HG03108 (cell line): ENCODE results near the gene CHRM3.
"Not testable (repeated sequence)": the region's sequence is repeated elsewhere in the genome, so short reads cannot be mapped to it uniquely, and the experiment has no call there.

Experiments
- ATAC-seq: cut with Tn5 transposase; IDR thresholded peaks from one replicate; pipeline ENCODE4 v1.9.1; 2021; ENCODE audit warnings: moderate library complexity; ENCODE audit not compliant: unreplicated experiment

CHRM3 gene

DNA sequence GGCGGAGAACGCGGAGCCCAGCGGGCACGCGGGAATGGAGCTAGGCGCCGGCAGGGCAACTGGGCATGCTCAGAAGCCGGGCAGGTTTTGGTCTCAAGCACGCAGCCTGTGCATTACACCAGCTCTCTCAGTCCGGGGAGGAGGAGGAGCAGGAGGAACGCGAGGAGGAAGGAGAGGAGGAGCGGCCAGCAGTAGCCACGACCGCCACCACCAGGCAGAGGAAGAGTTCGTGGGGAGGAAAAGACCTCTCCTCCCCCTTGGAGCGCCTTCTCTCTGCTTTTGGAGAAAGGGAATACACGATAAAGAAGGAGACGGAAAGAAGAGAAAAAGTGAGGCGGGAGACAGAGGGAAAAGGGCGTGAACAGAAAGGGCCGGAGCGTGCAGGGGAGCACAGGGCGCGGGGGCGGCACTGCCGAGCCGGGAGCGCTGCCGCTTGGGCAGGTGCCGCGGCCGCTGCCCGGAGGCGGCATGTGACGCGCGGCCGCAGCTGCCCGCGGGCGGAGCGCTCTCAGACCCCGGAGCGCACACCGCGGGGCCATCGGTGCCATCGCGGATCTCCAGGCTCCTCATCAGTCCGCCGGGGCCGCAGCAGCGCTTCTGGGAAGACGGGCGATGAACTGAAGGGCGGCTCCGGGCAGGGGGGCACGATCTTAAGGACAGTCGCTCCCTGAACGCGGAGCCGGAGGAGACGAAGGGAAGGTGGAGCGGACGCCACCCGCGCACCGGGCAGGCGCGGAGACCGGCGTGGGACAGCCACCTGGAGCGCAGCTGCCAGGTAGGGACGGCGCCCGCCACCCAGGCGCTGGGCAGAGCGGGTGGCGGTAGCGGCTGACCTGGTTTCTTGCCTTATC lies at the start of gene CHRM3:
CHRM3 (plus strand) TSS at position 116 of the 851 bp plus-strand sequence. CDS start 520,884 bp downstream, outside the sequence.
- no peak for ATAC-seq

DNA sequence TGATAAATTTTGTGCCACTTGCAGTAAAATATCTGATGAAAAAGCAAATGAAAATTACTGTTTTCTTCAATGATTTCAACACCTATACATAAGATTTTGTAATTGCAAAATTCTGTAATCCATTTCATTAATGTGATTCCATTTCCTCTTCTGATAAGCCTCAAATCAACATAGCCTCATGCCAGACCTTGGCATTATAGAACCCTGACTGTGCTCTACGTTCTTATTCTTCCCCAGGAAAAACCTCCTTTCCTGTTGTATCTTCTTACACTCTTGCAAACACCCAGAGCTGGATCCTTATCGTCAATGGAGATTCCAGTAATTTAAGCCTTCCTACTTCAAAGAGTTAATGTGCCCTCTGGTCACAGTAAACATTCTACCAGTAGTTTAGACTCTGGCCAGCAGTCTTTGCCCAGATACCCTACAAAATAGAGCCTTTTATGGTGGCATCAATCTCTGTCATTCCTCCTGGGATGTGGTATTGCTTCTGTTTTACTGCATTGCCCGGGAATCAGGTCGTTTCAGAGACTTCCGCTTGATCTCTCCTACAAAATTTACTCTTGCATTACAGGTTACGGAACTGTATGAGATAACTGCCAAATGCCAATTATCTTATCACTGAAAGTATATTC lies 48.5 kb upstream of the CHRM3 start:
- no peak for ATAC-seq

DNA sequence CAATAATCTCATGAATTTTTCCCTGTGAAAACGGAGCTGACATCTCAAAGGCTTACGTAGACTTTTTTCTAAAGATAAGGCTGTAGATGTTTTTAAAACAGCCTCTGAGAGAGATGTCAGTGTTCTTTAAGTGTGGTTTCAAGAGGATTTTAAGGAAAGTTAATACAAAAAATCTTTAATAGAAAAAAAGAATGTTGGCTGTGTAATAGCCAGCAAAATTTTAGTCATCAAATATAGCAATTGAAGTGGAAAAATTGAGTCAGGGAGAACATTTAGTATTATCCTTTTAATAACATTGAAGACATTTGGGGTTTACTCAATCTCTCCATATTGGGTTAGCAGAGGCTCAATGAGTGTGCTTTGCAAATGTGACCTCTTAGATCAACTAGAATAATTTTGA lies 38.6 kb upstream of the CHRM3 start:
- ATAC-seq = no peak

DNA sequence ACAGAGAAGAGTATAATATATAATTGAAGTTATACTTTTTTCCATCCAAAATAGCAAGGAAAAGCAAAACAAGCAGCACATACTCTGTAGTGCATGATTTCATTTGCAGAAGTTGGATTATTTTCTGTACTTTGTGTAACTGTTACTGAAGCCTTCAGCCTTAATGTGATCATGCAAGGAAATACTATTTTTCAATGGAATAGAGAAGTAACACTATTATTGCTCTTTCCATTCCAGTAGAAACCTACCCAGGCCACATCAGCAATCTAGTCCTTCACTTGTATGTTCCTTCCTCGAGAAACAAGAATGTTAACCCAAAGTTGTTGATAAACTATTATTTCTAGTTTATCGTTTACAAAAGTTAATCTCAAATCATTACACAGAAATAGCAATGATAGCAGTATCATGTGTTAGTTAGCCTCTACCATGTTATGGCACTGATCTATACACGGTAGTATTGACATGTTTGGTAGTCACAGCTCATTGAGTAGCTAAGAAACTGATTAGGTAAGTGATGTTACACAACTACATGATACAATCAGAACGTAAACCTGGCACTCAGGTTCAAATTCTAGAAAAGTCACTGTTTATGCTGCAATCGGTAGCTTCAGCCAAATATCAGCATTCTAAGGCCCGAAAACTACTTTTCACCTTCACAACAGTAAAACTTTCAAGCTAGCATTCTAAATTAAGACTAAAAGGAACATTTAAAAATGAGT lies 37.6 kb upstream of the CHRM3 start:
- ATAC-seq = no peak

DNA sequence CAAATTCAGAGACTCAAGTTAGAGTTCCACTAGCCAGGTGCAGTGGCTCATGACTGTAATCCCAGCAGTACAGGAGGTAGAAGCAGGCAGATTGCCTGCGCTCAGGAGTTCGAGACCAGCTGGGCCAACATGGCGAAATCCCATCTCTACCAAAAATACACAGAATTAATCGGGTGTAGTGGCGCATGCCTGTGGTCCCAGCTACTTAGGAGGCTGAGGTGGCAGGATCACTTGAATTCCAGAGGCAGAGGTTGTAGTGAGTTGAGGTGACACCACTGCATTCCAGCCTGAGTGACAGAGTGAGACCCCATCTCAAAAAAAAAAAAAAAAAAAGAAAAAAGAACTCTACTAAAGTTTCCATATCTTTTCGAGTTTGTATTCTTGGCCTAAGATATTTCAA lies 36.7 kb upstream of the CHRM3 start:
- ATAC-seq = no peak

DNA sequence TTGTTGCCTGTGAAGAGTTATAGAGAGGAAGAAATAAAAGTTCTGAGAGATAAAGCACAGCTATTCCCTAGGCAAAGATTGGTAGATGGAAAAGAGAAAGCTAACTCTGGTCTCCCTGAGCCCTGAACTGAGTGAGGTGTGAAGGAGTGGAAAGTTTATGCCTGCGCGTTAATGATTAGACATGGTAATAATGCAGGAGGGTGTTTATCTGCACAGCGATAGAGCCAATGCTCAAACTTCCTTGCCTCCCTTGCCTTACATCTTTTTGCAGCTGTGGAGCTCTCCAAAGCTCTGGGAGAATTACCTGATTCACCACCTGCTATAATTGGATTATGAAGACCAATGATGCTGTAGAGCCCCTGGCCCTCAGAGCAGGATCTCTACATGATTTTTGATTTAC lies 32.8 kb upstream of the CHRM3 start:
- ATAC-seq = no peak

DNA sequence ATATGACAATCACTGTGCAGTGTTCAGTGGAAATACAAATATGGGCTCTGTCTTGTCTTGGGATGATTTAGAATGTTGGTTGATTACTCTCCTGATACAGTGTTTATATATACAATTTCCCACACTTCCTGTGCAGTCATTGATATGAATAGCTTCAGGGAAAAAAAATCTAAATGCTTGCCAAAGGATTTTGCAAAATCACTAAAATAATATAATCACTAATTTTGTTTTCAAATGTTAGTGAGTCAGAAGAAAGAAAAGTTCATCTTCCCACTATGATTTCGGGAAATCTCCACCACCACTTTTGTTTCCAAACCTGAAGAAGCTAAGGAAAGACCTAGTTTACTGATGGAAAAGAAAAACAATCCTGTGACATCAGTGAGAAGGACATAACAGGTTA lies 32.1 kb upstream of the CHRM3 start:
- no peak for ATAC-seq

DNA sequence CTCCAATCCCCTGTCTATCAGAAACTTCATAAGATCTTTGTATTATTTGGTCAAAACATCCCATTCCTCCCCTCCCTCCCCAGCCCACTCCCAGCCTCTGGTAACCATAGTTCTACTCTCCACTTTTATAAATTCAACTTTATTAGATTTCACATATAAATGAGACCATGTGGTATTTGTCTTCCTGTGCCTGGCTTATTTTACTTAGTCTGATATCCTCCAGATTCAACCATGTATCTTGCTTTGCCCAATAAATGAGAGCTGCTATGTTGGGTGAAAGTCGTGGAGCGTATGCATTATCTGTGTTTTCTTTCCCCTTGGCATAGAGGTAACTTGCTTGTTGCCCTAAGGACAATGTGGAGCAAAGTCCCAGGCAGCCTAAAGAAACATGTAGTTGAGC lies 28.5 kb upstream of the CHRM3 start:
- ATAC-seq = no peak

DNA sequence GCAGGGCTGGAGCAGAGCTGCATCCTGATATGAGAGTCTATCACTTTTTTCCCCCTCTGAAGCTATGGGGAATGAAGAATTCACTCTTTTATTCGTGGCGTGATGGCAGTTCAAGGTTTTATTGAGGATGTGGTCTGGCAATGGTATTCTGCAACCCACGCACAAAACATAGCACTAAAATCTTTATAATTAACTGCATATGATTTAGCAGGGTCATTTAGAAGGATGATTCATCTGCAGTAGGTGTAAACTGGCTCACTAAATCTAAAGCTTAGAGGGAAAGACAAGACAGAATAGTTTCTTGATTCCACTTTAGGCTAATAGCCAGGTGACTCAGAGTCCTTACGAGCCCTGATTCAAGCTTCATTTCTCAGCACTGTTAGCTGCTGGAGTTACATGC lies 25.0 kb upstream of the CHRM3 start:
- no peak for ATAC-seq

DNA sequence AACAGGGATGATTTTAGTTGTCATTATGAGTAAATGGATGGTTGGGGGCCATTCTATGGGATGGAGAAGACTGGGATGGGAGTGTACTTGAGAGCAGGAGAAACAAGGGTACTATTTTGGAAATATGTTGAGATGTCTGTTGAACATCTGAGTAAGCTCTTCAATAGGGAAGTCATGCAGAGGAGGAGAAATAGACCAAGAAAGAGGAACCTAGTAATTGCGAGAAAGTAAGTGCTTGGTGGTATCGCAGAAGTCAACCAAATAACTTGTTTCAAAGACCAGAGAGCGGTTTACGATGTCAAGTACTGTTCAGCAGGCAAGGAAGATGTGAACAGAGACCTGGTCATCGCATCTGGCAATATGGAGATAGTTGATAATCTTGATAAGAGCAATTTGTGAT lies 22.4 kb upstream of the CHRM3 start:
- no peak for ATAC-seq

DNA sequence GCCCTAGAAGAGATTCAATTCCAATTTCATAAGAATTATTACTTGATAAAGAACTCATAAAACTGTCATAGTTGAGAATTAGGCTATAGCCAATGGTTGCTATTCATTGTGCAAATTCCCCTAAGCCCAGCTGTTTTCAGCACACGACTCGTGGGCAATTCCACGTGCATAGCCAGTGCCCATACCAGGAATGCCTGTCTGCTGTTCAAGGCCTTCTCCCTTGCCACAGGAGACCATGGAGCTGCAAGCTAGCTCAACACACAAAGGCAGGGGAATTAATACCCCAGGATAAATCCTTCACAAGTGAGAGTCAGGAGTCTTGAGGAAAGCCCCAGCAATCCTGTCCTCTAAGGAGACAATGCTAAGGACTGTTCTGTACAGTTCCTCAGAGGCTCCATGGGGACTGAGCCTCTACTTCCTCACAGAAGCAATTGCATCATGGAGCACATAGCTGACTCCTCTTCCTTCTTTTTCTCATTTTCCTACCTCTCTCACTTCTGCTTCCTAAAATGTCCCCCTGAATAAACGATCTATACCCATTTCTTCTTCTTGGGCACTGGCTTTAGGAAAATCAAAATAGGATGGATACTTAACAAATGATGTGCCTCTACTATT lies 19.1 kb upstream of the CHRM3 start:
- ATAC-seq = no peak

DNA sequence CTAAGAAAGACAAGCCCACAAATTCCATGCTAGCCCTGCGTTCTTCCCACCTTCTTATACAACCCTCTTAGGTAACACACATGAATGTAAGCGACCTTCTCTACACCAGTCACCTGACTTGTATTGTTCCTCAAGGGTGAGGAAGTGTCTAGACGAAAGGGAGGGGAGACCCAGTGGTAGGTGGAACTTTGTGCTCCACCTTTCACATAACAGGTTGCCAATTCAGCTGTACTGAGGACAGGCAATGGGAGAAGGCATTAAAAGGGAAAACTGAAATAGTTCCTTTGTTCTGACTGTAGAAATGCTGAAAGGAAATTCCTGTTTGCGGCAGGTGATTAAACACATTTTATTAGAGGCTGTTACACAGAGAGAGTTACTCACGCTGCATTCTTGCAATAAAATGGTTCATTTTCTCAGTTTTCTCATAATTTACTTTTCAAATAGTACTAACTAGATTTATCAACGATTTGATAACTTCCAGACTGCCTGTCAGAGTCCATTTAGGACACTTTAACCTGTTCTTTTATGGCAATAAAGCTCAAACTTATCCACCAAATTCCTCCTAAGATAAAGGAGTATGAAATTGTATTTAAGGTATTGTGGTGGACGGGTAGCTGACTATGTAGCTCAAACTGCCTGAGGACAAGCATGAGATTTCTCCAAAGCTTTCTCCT lies 17.8 kb upstream of the CHRM3 start:
- no peak for ATAC-seq

DNA sequence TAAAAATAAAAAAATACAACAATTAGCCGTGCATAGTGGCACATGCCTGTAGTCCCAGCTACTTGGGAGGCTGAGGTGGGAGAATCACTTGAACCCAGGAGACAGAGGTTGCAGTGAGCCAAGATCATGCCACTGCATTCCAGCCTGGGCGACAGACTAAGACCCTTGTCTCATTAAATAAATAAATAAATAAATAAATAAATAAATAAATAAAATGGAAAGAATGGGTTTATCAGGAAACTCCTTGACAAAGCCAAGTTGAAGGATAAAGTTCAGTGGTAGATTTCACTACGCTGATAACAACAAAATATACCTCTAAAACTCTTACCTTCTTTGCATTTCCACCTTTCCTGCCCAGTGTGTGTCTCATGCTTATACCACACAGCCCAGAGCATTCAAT lies 15.5 kb upstream of the CHRM3 start:
- not testable (repeated sequence) for ATAC-seq

DNA sequence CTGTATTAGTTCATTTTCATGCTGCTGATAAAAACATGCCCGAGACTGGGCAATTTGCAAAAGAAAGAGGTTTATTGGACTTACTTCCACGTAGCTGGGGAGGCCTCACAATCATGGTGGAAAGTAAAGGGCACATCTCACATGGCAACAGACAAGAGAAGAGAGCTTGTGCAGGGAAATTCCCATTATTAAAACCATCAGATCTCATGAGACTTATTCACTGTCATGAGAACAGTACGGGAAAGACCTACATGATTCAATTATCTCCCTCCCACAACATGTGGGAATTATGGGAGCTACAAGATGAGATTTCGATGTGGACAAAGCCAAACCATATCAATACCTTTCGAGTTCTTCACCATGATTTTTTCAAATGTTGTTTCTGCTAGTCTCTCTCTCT lies 3.7 kb upstream of the CHRM3 start:
- no peak for ATAC-seq

DNA sequence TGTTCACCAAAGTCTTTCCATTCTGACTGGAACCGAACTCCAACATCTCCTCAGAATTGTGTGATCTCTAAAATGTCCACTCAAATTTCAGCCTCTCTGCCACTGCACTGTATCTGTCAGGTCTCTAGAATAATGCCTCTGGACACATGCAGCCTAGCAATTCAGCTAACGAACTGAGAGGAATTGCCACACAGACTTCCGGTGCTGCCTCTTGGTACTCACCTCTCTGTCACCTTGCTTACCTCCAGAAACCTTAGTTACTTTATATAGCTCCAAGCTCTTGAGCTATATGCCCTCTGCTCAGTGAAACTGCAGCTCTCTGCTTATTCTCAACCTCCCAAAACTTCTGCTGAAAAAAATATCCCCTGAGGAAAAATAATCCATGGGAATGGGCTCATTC lies 2.7 kb upstream of the CHRM3 start:
- no peak for ATAC-seq

DNA sequence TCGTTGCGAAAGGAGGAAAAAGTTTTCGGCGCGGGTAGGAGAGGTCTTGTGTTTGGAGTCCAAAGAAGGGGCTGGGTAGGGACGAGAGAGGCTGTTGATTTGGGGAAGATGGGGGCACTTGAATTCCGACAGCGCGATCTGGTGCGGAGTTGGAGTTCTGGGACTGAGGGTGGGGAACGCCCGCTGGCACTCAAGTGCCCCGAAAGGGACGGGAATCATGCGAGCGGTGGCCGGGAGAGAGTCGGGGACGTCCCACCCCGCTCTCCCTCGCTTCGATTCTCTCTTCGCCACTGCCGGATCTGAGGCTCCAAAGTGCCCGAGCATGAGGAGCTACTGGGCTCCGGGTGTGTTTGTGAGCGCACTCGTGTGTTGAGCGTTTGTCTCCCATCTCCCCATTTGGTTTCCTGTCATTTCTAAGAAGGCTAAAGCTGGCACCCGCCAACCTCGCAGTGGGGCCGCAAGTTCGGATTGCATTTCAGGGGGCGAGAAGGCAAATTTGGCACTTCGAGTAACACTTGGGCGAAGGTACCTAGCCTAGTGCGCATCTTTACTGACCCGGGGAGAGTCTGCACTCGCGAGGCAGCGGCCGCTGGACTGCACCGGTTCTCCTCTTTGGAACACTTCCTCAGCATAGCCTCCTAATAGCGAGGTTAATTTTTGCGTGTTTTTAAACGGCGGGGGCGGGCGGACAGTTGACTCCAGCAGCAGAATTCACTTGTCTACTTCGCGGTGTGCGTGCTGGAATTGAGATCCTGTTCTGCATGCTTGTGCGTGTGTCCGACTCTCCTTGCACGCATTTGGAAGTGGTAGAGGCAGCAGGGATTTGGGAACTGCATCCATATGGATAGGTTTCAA lies 1.2 kb downstream of the CHRM3 start:
- ATAC-seq = no peak

DNA sequence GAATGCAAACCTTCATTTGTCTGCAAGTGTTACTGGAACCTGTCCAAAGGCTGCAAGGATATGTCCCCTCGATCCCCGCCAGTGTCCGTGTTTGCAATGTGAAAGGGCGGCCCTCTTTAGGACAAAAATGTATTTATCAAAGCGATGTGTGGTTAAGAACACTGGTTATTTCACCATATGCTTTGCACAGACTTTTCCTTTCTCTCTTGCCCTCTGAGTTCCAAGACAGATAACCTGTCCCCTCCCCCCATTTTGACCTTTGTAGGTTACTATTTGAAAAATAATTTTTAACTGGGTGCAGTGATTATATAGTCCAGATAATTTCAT lies 1.8 kb downstream of the CHRM3 start:
- ATAC-seq = no peak

DNA sequence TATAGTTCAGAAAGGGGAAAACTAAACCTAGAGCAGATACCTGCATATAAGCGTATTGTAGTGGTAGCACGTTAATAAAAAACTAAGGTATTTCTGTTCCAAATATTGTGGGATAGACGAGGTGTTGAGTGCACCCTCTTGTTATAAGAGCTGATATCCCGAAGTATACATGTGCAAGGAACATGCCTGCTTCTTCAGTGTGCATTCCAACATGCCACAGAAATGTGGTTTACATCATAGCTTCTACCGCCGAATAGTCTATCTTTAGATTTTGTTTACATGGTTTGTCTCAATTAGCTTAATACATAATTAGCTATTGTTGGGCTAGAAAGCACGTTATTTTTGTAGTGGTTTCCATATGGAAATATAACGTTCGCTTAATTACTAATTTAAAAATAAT lies 2.2 kb downstream of the CHRM3 start:
- ATAC-seq = no peak

DNA sequence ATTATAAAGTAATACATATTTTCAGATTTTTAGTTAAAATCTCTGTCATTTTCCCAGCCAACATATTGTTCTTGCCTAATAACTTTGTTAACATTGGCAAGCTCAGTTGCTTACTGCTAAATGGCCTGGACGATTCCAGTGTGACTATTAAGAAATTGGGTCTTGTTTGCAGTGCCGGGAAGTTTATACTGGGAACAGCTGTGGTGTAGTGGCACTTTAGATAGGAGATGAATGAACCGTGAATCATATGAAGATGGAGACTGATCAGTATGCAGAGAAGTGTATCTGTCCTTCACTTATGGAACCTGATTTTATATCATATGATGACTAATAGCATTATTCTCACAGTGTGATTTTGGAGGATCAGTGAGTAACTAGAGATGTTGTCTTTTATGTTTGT lies 3.3 kb downstream of the CHRM3 start:
- no peak for ATAC-seq

DNA sequence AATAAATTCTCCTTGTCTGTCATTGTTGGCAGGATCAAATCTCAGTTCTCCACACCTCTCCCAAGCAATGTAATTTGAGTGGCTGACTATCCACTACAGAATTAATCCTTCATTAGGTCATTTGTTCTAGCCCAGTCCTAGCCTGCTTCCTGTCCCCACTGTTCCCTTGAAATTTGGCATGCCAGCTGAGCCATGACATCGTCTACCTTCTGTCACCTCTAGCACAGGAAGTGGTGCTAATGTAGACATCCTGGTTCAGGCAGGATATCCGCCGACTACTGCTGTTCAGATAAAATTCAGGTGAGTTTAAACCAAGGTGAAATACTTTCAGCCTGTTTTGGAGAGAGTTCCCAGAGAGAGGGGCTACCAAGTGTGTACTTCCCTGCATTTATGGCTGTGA lies 5.9 kb downstream of the CHRM3 start:
- no peak for ATAC-seq
